ENCODE results near the gene PYM1. TPM values are rescaled to one million over a fixed set of nuclear protein-coding genes. Genes with fewer than 3 reads are reported as not detected.

PYM1 gene
- total RNA-seq, 4 donors from 2014 or later, result 24.2 to 29.5 (median 26.7) TPM

DNA sequence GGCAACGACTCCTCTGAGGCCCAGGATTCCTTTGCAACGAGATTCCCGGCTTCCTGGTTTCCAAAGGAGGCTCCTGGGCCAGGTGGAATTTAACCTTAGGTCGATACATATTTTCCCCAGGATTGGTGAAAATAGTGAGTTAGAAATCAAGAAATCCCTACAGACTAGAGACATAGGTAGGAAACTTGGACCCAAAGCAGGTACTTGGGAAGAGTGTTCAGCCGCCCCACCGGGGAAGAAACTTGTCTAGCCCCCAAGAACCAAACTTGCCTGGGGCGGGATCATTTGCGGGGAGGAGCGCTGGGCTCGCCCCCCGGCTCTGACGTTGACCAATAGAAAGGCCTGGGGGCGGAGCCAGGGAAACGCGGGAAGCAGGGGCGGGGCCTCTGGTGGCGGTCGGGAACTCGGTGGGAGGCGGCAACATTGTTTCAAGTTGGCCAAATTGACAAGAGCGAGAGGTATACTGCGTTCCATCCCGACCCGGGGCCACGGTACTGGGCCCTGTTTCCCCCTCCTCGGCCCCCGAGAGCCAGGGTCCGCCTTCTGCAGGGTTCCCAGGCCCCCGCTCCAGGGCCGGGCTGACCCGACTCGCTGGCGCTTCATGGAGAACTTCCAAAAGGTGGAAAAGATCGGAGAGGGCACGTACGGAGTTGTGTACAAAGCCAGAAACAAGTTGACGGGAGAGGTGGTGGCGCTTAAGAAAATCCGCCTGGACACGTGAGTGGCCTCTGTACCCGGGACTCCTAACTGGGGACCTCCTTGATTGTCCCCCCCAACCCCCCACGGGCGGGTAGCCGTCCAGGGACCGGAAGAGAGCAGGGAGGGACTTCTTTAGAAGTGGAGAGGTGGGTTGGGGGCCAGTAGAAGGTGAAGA, 39.0 kb upstream of the PYM1 start, which contains the start of gene CDK2:
TSS of gene CDK2 (plus strand) at position 423 of the 874 bp plus-strand sequence. CDS start at position 602, 179 bp downstream.
- H3K4me3 ChIP-seq, result peak within 1 kb of the TSS; percentile 72 to 92 (median 84)
- H3K9me3 ChIP-seq, result no peaks in the 10 kb centered on the region
- 2% methylated on average over 36 of the region's 45 CpGs for WGBS
- H3K36me3 ChIP-seq, result peaks cover 0 to 32% (median 16%) of the 10 kb centered on the region in 4 donors
- no peaks in the 10 kb centered on the region for H3K27me3 ChIP-seq
- TF ChIP-seq EP300 (IDR thresholded peaks at IDR 0.05) (no peak), POLR2A (IDR thresholded peaks at IDR 0.05; ENCODE audit: low read depth) (peak; percentile 74), POLR2AphosphoS5 (IDR thresholded peaks at IDR 0.05) (peak; percentile 89 to 94), CTCF (IDR thresholded peaks at IDR 0.05) (no peak)
- H3K27ac ChIP-seq (replicated peaks in 1 of 4), result peak within 1 kb of the TSS; percentile 87 to 91 (median 90)
- peak; percentile 99 for DNase-seq (ENCODE audit: extremely low spot score)
- peaks cover 13 to 45% (median 37%) of the 10 kb centered on the region in 4 donors for H3K4me1 ChIP-seq
- intact Hi-C loops (cut with DNase I), result loop anchor here (5.0 kb wide), 1 partner anchor 34 kb away; the partner anchor contains the start of gene DGKA

GRCh38 chr12:55965941-55966407, 38.3 kb upstream of the PYM1 start, which contains the start of gene PMEL:
TSS of gene PMEL (minus strand) at chr12:55966042. CDS start at chr12:55966011, 31 bp downstream.
- Histone ChIP-seq H3K9me3 (no peaks in the 10 kb centered on the region), H3K36me3 (peaks cover 0 to 26% (median 15%) of the 10 kb centered on the region in 4 donors), H3K27me3 (no peaks in the 10 kb centered on the region), H3K4me3 (peak within 1 kb of the TSS; percentile 72 to 92 (median 84)), H3K27ac (replicated peaks in 1 of 4) (peak within 1 kb of the TSS; percentile 87 to 91 (median 90)), H3K4me1 (peaks cover 13 to 38% (median 31%) of the 10 kb centered on the region in 4 donors)
- intact Hi-C loops (cut with DNase I), result loop anchor here (5.0 kb wide), 1 partner anchor 34 kb away; the partner anchor contains the start of gene DGKA
- no peak for DNase-seq (ENCODE audit: extremely low spot score)
- 1% methylated on average over 4 of the region's 4 CpGs for WGBS
- no peak for TF ChIP-seq CTCF (IDR thresholded peaks at IDR 0.05)
- no peak for TF ChIP-seq POLR2A (IDR thresholded peaks at IDR 0.05; ENCODE audit: low read depth)
- TF ChIP-seq EP300 (IDR thresholded peaks at IDR 0.05), result no peak
- no peak for TF ChIP-seq POLR2AphosphoS5 (IDR thresholded peaks at IDR 0.05)

DNA sequence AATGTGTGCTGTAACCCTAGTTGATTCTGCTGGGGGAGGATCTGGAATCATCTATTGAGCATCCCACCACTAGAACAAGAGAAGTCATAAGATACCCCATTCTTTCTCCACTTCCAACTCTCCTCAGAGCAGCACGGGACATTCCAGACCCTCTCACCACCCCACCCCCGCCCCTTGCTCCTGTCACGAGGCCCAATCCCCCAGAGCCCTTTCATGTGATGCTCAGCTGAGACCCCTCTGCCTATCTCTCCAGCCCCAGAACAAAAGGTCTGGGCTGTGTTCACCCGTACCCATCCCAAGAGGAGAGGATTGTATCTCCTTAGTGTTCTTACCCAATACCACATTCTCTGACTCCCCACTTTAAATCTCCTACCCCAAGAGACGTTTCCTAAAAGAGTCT, 37.5 kb upstream of the PYM1 start:
- Histone ChIP-seq H3K4me1 (peaks cover 13 to 36% (median 29%) of the 10 kb centered on the region in 4 donors), H3K36me3 (peaks cover 0 to 18% (median 10%) of the 10 kb centered on the region in 4 donors), H3K27ac (replicated peaks in 1 of 4) (peak overlapping the region in 1 of 4 donors; percentile 90), H3K9me3 (no peaks in the 10 kb centered on the region), H3K27me3 (no peaks in the 10 kb centered on the region), H3K4me3 (no peak overlapping the region)
- WGBS, result 71% methylated on average over 5 of the region's 5 CpGs
- DNase-seq (ENCODE audit: extremely low spot score), result no peak
- intact Hi-C loops (cut with DNase I), result loop anchor here (5.0 kb wide), 1 partner anchor 33 kb away; the partner anchor contains the start of gene DGKA
- TF ChIP-seq POLR2A (IDR thresholded peaks at IDR 0.05; ENCODE audit: low read depth), result no peak
- no peak for TF ChIP-seq EP300 (IDR thresholded peaks at IDR 0.05)
- no peak for TF ChIP-seq CTCF (IDR thresholded peaks at IDR 0.05)
- TF ChIP-seq POLR2AphosphoS5 (IDR thresholded peaks at IDR 0.05), result no peak

DNA sequence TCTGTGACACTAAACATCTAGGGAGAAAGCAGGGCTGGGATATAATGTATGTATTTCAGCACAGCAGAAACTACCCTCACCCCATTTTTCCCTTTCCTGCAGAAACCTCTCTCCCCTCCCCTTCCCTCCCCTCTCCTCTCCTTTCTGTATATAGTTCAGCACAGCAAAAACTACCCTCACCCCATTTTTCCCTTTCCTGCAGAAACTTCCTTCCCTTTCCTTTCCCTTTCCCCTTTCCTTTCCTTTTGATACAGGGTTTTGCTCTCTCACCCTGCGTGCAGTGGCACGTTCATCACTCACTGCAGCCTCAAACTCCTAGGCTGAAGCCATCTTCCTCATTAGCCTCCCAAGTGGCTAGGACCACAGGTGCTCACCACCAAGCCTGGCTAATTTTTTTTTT, 36.1 kb upstream of the PYM1 start:
- Histone ChIP-seq H3K9me3 (no peaks in the 10 kb centered on the region), H3K27ac (replicated peaks in 1 of 4) (no peak overlapping the region), H3K4me1 (peaks cover 13 to 27% (median 23%) of the 10 kb centered on the region in 4 donors), H3K27me3 (no peaks in the 10 kb centered on the region), H3K36me3 (peaks cover 0 to 6% (median 5%) of the 10 kb centered on the region in 4 donors), H3K4me3 (no peak overlapping the region)
- no peak for DNase-seq (ENCODE audit: extremely low spot score)
- TF ChIP-seq CTCF (IDR thresholded peaks at IDR 0.05) (no peak), EP300 (IDR thresholded peaks at IDR 0.05) (no peak), POLR2A (IDR thresholded peaks at IDR 0.05; ENCODE audit: low read depth) (no peak), POLR2AphosphoS5 (IDR thresholded peaks at IDR 0.05) (no peak)
- intact Hi-C loops (cut with DNase I), result no loop called here
- whole genome bisulfite sequencing, result 82% methylated on average over 2 of the region's 2 CpGs
